ENCODE data around the gene ARL8B. TPM values are rescaled to one million over a fixed set of nuclear protein-coding genes. Genes with fewer than 3 reads are reported as not detected.

The ARL8B gene
- total and polyA plus RNA-seq, 10 of the 15 experiments (the other 5 are each of a cell fraction or from before 2014, with no cell fraction given) = 22.0 to 80.6 (median 43.7) TPM

- TF ChIP-seq PRDM15 (CRISPR knock-in tag; IDR thresholded peaks at IDR 0.05) (no peak), ELK1 (IDR thresholded peaks at IDR 0.05; ENCODE audit: low read depth, low read length) (no peak), HDGF (IDR thresholded peaks at IDR 0.05) (no peak), GATAD2B (conservative IDR thresholded peaks at IDR 0.05; ENCODE audit: low read depth) (no peak), SREBF1 (IDR thresholded peaks at IDR 0.05; ENCODE audit: low read length) (no peak), SMAD5 (IDR thresholded peaks at IDR 0.05; ENCODE audit: low read depth) (no peak)
These were observed 76.2 kb downstream of the ARL8B start (continued) for GRCh38 chr3:5198313-5198677.

Data from GM12878 (cell line).